Stimulated activated CD8-positive, alpha-beta memory T cell treated with anti-CD3 and anti-CD28 coated beads, Interleukin-12 subunit alpha, Interleukin-12 subunit beta, amount 100 ng/mL, for 1 hour (primary cell): Measurements from ENCODE around the gene SIGLEC5.
"Not testable (repeated sequence)": the region's sequence is repeated elsewhere in the genome, so short reads cannot be mapped to it uniquely, and the experiment has no call there.

Experiments
- DNase-seq: peaks from one replicate; pipeline ENCODE4 v3.0.0-alpha.2; 2020; ENCODE audit warnings: low read depth

SIGLEC5 gene, protein sequence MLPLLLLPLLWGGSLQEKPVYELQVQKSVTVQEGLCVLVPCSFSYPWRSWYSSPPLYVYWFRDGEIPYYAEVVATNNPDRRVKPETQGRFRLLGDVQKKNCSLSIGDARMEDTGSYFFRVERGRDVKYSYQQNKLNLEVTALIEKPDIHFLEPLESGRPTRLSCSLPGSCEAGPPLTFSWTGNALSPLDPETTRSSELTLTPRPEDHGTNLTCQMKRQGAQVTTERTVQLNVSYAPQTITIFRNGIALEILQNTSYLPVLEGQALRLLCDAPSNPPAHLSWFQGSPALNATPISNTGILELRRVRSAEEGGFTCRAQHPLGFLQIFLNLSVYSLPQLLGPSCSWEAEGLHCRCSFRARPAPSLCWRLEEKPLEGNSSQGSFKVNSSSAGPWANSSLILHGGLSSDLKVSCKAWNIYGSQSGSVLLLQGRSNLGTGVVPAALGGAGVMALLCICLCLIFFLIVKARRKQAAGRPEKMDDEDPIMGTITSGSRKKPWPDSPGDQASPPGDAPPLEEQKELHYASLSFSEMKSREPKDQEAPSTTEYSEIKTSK

GRCh38 chr19:51630315-51630714, at the start of gene SIGLEC5:
Gene SIGLEC5 (minus strand): TSS chr19:51630401. CDS start chr19:51630335, 66 bp downstream.
- DNase-seq = not testable (repeated sequence)

GRCh38 chr19:51676566-51677083, 46.4 kb upstream of the SIGLEC5 start:
- no peak for DNase-seq

- not testable (repeated sequence) for DNase-seq
Observed at GRCh38 chr19:51675911-51676565, 45.8 kb upstream of the SIGLEC5 start.

DNA sequence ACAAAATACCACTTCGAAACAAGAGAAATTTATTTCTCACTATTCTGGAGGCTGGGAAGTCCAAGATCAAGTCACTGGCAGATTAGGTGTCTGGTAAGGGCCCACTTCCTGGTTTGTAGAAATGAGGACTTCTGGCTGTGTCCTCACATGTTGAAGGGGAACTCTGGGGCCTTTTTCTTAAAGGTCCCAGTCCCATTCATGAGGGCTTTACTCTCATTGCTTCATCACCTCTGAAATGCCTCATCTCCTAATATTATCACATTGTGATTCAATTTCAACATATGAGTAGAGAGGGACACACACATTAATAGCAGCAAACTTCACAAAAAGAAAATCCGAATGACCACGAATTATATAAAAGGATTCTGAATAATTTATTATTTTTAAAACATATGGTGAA, 38.0 kb upstream of the SIGLEC5 start:
- DNase-seq = no peak

DNA sequence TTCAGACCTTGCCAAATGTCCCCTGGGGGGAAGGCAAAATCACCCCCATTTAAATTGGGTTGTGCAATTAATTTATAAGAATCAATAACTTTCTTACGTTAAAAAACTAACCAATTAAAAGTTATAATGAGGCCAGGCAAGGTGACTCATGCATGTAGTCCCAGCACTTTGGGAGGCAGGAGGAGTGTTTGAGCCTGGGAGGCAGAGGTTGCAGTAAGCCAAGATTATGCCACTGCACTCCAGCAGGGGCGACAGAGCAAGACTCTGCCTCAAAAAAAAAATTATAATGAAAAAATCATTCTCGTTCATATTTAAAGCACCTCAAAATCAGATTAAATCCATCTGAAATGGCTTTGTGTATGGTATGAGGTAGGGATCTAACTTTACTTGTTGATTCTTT, 34.8 kb upstream of the SIGLEC5 start:
- no peak for DNase-seq

DNA sequence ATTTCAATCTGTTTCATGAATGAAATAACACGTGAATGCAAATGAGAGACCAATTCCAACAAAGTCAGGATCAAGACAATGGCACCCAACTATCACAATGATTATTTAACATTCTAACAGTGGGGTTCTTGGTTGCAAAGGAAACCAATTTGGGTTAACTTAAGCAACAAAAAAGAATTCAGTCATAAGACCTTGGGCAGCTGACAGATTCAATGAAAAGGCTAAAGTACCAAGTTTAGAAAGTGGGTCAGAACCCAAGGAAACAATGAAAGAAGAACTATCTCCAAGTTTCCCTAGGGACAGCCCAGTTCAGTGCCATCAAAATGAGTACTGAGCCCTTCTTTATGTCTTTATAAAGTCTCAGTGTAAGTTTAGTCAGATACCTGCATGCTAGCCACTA, 33.9 kb upstream of the SIGLEC5 start:
- DNase-seq = no peak

DNA sequence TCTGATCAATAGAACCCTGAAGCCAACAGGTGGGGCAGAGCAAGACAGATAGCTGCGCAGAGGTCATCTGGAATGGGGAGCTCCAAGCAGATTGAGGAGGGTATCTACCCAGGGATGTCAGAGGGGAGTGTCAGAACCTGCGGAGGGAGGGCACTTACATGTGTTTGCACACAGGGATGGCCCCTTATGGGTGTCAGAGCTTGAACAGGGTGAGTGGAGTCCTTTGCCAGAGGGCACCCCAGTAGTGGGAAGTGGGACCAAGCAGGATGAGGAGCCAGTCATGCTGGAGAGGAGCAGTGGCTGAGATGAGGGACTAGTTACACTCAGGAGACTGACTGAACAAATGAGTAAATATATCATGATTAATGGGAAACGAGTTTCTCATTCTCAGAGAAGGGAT, 33.4 kb upstream of the SIGLEC5 start:
- DNase-seq = no peak

DNA sequence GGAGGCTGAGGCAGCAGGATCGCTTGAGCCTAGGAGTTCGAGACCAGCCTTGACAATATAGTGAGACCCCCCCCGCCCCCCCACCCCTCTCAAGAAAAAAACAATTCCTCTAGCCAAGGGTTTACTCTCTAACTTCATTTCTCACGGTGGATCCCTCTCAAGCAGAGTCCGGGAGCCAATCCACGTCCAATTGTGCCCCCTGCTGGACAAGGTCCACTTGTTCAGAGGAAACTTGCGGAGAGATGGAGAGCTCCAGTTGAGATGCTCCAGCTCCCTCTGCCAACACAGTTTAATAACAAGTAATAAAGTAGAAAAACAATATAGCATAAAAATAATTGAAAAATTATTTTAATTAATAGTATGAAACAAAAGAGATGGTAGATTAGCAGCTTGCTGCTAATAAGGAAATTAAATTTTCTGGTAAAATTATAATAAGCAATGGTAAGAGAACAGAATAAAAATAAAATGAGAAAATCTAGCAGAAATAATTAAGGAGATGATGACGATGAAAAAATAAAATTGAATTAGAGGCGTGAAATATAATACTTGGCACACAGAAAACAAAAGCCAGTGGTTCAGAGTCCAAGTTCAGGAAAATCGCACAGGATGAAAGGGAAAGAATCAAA, 30.9 kb upstream of the SIGLEC5 start:
- DNase-seq = no peak

DNA sequence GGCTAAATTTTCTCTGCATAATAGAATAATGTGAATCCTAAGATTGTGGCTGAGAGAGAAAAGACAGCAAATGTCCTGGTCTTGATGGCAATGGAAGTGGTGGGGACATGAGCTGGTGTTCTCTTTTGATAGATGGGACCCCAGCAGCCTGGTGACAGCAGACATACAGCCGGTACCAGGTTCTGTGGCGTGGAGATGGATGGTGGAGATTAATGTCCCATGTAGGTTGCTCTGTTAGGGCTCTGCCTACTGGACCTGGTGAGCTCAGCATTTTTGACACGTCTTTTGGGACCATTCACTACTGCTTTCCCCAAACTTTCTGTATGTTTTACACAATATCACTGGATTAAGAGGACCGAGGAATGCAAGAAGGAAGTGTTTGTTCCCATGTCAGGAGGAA, 24.6 kb upstream of the SIGLEC5 start:
- DNase-seq = no peak

- DNase-seq = no peak
Observed at GRCh38 chr19:51653162-51653561, 23.0 kb upstream of the SIGLEC5 start.

- DNase-seq = no peak
Observed at GRCh38 chr19:51652266-51652665, 22.1 kb upstream of the SIGLEC5 start.

DNA sequence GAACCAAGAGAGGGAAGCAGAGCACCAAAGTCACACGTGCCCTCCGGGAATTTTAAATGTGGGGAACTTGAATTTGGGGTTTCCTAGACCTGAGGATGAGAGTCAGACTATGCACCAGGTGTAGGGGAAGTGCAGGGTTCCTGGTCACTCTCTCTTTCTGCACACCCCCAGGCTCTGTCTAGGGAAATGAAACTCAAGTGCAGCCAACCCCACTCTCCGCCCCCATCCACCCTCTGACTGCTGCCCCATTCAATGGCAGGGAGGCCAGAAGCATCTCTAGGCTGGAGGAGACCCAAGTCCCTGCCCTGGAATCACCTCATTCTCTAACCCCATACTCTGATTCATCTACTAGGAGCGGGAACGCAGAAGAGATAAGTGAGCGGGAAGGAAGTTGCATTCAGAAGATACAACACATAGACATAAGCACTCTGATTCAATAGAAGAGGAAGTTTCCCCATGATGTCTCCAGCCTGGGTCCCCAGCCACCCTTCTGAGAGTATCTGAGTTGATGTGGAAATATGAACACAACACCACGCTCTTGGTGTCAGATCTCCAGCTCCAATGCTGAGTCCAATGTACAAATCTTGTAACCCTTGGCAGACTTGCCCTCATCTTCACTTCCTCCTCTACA, 21.1 kb upstream of the SIGLEC5 start:
- DNase-seq = no peak

GRCh38 chr19:51647318-51647717, 17.1 kb upstream of the SIGLEC5 start:
- no peak for DNase-seq

DNA sequence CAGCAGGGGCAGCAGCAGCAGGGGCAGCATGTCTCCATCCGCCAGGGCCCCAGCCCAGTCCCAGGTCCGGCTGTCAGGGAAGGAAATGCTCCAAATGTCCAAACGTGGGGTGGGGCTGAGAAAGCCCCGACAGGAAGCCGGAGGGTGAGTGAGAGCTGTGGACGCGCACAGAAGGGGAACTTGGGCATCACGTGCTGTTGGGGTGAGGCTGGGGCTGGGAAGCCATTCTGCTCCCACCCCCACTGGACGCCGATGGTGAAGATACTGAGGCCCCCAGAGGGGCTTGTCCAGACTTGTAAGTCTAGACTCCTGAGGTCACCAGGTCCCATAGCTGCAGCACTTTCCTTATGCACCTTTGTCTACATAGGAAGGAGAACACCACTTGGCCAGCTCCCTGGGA, 16.5 kb upstream of the SIGLEC5 start, which contains the start of gene SIGLEC14:
Gene SIGLEC14 (minus strand): TSS at position 96 of the 400 bp plus-strand sequence. CDS start 66 bp downstream, at position 30.
- DNase-seq = not testable (repeated sequence)

- DNase-seq = no peak
Observed at GRCh38 chr19:51644636-51645271, 14.6 kb upstream of the SIGLEC5 start.

DNA sequence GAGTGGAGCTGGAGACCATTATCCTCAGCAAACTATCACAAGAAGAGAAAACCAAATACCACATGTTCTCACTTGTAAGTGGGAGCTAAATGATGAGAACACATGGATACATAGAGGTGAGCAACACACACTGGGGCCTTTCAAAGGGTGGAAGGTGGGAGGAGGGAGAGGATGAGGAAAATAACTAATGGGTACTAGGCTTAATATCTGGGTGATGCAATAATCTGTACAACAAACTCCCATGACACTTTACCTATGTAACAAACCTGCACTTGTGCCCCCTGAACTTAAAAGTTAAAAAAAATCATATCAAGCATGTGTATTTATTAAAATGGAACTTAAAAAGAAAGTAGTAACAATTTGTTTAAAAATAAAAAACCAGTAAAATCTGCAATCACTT, 11.4 kb upstream of the SIGLEC5 start:
- DNase-seq = no peak

GRCh38 chr19:51640386-51640785, 10.2 kb upstream of the SIGLEC5 start:
- DNase-seq = no peak

GRCh38 chr19:51639916-51640315, 9.7 kb upstream of the SIGLEC5 start:
- no peak for DNase-seq

DNA sequence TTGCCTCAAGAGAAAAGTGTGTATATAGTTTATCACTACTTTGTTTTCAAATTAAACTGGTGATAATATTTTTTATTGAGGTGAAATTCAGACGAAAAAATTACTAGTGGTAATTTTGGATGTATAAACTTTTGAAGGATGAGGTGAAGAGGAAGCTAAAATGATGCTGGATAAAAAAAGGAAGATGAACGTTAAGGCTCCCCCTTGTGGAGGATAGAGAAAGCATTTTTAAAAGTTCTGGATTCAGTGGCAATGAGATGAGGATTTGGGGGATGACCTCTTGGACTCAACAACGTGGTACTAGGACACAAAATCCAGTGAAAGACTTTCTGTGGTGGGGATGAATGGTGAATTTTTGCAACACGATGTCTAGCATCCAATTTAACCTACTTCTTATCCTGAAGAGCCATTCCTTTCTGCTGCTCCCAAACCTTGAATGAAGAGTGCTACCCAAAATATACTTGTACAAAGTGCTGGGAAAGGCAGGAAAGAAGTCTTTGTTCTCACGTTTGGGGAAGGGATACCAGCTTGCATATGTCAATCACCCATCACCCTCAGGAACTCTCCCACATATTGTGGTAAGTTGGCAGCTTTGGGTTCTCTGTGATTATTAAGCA, 7.3 kb upstream of the SIGLEC5 start:
- no peak for DNase-seq

- no peak for DNase-seq
Observed at GRCh38 chr19:51632126-51632525, 1.9 kb upstream of the SIGLEC5 start.
